Measurements from ENCODE around the gene AK8.

GRCh38 chr9:132820169-132820944 is 57.7 kb downstream of the AK8 start:
- TF ChIP-seq POLR2A (IDR thresholded peaks at IDR 0.05): no peak
- no peak for TF ChIP-seq CTCF (IDR thresholded peaks at IDR 0.05)

Measured in body of pancreas (tissue), 4 donors.